ENCODE data around the gene SORCS2.

SORCS2 gene

GRCh38 chr4:7303561-7303960 lies 111.2 kb downstream of the SORCS2 start:
- DNase-seq (ENCODE audit: low spot score) = no peak

- DNase-seq (ENCODE audit: low spot score) = no peak
These were observed 112.1 kb downstream of the SORCS2 start for GRCh38 chr4:7304436-7304835.

- DNase-seq (ENCODE audit: low spot score) = no peak
These were observed 114.0 kb downstream of the SORCS2 start for GRCh38 chr4:7306021-7306965.

- DNase-seq (ENCODE audit: low spot score) = no peak
These were observed 114.6 kb downstream of the SORCS2 start for GRCh38 chr4:7306986-7307385.

- no peak for DNase-seq (ENCODE audit: low spot score)
These were observed 115.2 kb downstream of the SORCS2 start for GRCh38 chr4:7307394-7308099.

- DNase-seq (ENCODE audit: low spot score) = no peak
These were observed 116.8 kb downstream of the SORCS2 start for GRCh38 chr4:7309181-7309580.

- no peak for DNase-seq (ENCODE audit: low spot score)
These were observed 117.5 kb downstream of the SORCS2 start for GRCh38 chr4:7309636-7310390.

- DNase-seq (ENCODE audit: low spot score) = no peak
These were observed 118.1 kb downstream of the SORCS2 start for GRCh38 chr4:7310451-7310850.

- no peak for DNase-seq (ENCODE audit: low spot score)
These were observed 118.9 kb downstream of the SORCS2 start for GRCh38 chr4:7311205-7311604.

- no peak for DNase-seq (ENCODE audit: low spot score)
These were observed 120.4 kb downstream of the SORCS2 start for GRCh38 chr4:7312691-7313090.

- no peak for DNase-seq (ENCODE audit: low spot score)
These were observed 121.0 kb downstream of the SORCS2 start for GRCh38 chr4:7313347-7313811.

- no peak for DNase-seq (ENCODE audit: low spot score)
These were observed 121.7 kb downstream of the SORCS2 start for GRCh38 chr4:7313991-7314390.

GRCh38 chr4:7315286-7315685 lies 122.9 kb downstream of the SORCS2 start:
- no peak for DNase-seq (ENCODE audit: low spot score)

GRCh38 chr4:7315935-7316334 lies 123.6 kb downstream of the SORCS2 start:
- no peak for DNase-seq (ENCODE audit: low spot score)

GRCh38 chr4:7319024-7319423 lies 126.7 kb downstream of the SORCS2 start:
- DNase-seq (ENCODE audit: low spot score) = no peak

GRCh38 chr4:7320206-7320797 lies 128.0 kb downstream of the SORCS2 start:
- DNase-seq (ENCODE audit: low spot score) = no peak

- no peak for DNase-seq (ENCODE audit: low spot score)
These were observed 130.0 kb downstream of the SORCS2 start for GRCh38 chr4:7322166-7322991.

GRCh38 chr4:7323461-7323871 lies 131.1 kb downstream of the SORCS2 start:
- DNase-seq (ENCODE audit: low spot score) = no peak

GRCh38 chr4:7323872-7324650 lies 131.7 kb downstream of the SORCS2 start:
- no peak for DNase-seq (ENCODE audit: low spot score)

- DNase-seq (ENCODE audit: low spot score) = no peak
These were observed 132.3 kb downstream of the SORCS2 start for GRCh38 chr4:7324651-7325121.

All from germinal center (tissue), 1 donor.